ENCODE results near the gene FHIT.

DNA sequence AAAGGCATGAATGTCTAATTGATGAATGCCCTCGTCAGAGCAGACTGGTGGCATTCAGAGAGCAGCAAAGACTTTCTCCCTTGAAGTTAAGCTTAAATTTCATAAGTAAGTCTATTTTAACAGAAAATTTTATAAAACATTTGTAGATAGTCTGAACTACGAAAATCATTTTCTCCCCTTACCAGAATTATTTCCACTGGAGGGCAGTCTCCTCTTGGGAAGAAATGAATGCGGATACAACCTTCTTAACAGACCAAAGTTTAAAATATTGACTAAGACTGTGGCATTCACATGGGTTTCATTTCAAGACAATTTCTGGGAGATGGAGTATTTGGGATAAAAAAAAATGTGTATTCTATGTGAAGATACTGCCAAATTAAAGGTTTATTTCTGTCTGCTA is 669.0 kb downstream of the FHIT start:
- TF ChIP-seq GATA2 (IDR thresholded peaks at IDR 0.05; ENCODE audit: low read depth, low read length) (no peak), GATA3 (IDR thresholded peaks at IDR 0.05; ENCODE audit: low read depth, low read length) (no peak)

Measured in SH-SY5Y (cell line).